Activated effector memory CD4-positive, alpha-beta T cell treated with Interleukin-2 at 50 U/mL for 16 hours (primary cell): ENCODE results near the gene MEX3C.

Source experiments
- DNase-seq: peaks from one replicate; pipeline ENCODE4 v3.0.0-alpha.2; 2020

MEX3C gene

GRCh38 chr18:51191128-51191717, 6.3 kb downstream of the MEX3C start:
- no peak for DNase-seq

- no peak for DNase-seq
Observed at GRCh38 chr18:51190000-51190399, 7.5 kb downstream of the MEX3C start.

- no peak for DNase-seq
Observed at GRCh38 chr18:51188024-51188701, 9.3 kb downstream of the MEX3C start.

GRCh38 chr18:51185075-51185474, 12.4 kb downstream of the MEX3C start:
- DNase-seq: no peak

GRCh38 chr18:51184091-51184457, 13.4 kb downstream of the MEX3C start:
- no peak for DNase-seq

- no peak for DNase-seq
Observed at GRCh38 chr18:51183372-51184090, 13.9 kb downstream of the MEX3C start.

- DNase-seq: no peak
Observed at GRCh38 chr18:51182824-51183223, 14.7 kb downstream of the MEX3C start.

GRCh38 chr18:51171625-51172259, 25.7 kb downstream of the MEX3C start:
- DNase-seq: no peak

- no peak for DNase-seq
Observed at GRCh38 chr18:51171223-51171622, 26.3 kb downstream of the MEX3C start.

GRCh38 chr18:51170664-51171063, 26.8 kb downstream of the MEX3C start:
- no peak for DNase-seq

- DNase-seq: no peak
Observed at GRCh38 chr18:51169731-51170130, 27.8 kb downstream of the MEX3C start.

- no peak for DNase-seq
Observed at GRCh38 chr18:51168960-51169662, 28.4 kb downstream of the MEX3C start.

GRCh38 chr18:51168026-51168742, 29.3 kb downstream of the MEX3C start:
- DNase-seq: no peak

- DNase-seq: no peak
Observed at GRCh38 chr18:51165296-51165695, 32.2 kb downstream of the MEX3C start.

- no peak for DNase-seq
Observed at GRCh38 chr18:51164761-51165281, 32.7 kb downstream of the MEX3C start.

- DNase-seq: no peak
Observed at GRCh38 chr18:51164342-51164741, 33.1 kb downstream of the MEX3C start.

- no peak for DNase-seq
Observed at GRCh38 chr18:51163543-51163942, 33.9 kb downstream of the MEX3C start.

GRCh38 chr18:51162617-51163016, 34.9 kb downstream of the MEX3C start:
- DNase-seq: no peak

- DNase-seq: no peak
Observed at GRCh38 chr18:51160646-51161045, 36.8 kb downstream of the MEX3C start.

- no peak for DNase-seq
Observed at GRCh38 chr18:51157215-51157614, 40.3 kb downstream of the MEX3C start.

- DNase-seq: no peak
Observed at GRCh38 chr18:51154431-51155063, 42.9 kb downstream of the MEX3C start.
